Liver (tissue), 9 donors: ENCODE data around the gene KRT76. TPM values are rescaled to one million over a fixed set of nuclear protein-coding genes. Genes with fewer than 3 reads are reported as not detected.

Experiments used
- DNase-seq: peaks from one replicate; pipeline ENCODE4 v3.0.0-alpha.2; 2017; ENCODE audit warnings: low spot score
- H3K27ac ChIP-seq, 2 donors: one replicate each; pipeline ENCODE4 v1.7.0; 2013; ENCODE audit warnings: inconsistent platforms in 2 of 2, low read length in 2 of 2, control low read depth in 1 of 2, low read depth in 1 of 2, mild to moderate bottlenecking in 1 of 2
- H3K27me3 ChIP-seq, 4 donors: one replicate each; pipeline versions ENCODE4 v1.6.1 to v1.7.0; 2013; ENCODE audit warnings: low read length in 3 of 4, inconsistent platforms in 1 of 4, mild to moderate bottlenecking in 1 of 4, moderate library complexity in 1 of 4; ENCODE audit not compliant: control insufficient read depth in 4 of 4, insufficient read depth in 4 of 4
- H3K36me3 ChIP-seq, 4 donors: one replicate each; pipeline versions ENCODE4 v1.6.1 to v1.7.0; 2013; ENCODE audit warnings: low read length in 3 of 4, mild to moderate bottlenecking in 3 of 4, low read depth in 1 of 4, moderate library complexity in 1 of 4; ENCODE audit not compliant: control insufficient read depth in 4 of 4, insufficient read depth in 3 of 4
- H3K4me1 ChIP-seq, 4 donors: one replicate each; pipeline versions ENCODE4 v1.6.1 to v1.7.0; 2013; ENCODE audit warnings: low read length in 3 of 4, mild to moderate bottlenecking in 3 of 4, moderate library complexity in 1 of 4; ENCODE audit not compliant: control insufficient read depth in 4 of 4, insufficient read depth in 4 of 4
- H3K4me3 ChIP-seq, 3 donors: one replicate each; pipeline versions ENCODE4 v1.6.1 to v1.7.0; 2013; ENCODE audit warnings: low read length in 3 of 3, control low read depth in 1 of 3, low read depth in 1 of 3, mild to moderate bottlenecking in 1 of 3
- H3K9ac ChIP-seq, 2 donors: one replicate each; pipeline ENCODE4 v1.7.0; 2013; ENCODE audit warnings: low read length in 2 of 2, mild to moderate bottlenecking in 2 of 2, moderate library complexity in 2 of 2, control low read depth in 1 of 2, low read depth in 1 of 2
- H3K9me3 ChIP-seq, 4 donors: one replicate each; pipeline versions ENCODE4 v1.6.1 to v1.7.0; 2013; ENCODE audit warnings: low read length in 3 of 4; ENCODE audit not compliant: control insufficient read depth in 4 of 4
- ATF3 ChIP-seq: IDR thresholded peaks from 2 replicates; pipeline ENCODE4 v1.6.1; 2016; ENCODE audit warnings: antibody characterized with exemption
- CTCF ChIP-seq: fragments of 150-350 bp; IDR thresholded peaks from 2 replicates; pipeline ENCODE4 v1.5.1; 2017; ENCODE audit warnings: improper control_type of control experiment, low read depth, low read length; ENCODE audit not compliant: missing input control
- EGR1 ChIP-seq, 2 donors: IDR thresholded peaks; 2 replicates each; pipeline ENCODE4 v1.6.1; 2016 to 2018; ENCODE audit warnings: antibody characterized with exemption in 2 of 2, low read depth in 2 of 2
- FOXA2 ChIP-seq: IDR thresholded peaks from 2 replicates; pipeline ENCODE4 v1.6.1; 2016; ENCODE audit warnings: antibody characterized with exemption
- GABPA ChIP-seq, 2 donors: IDR thresholded peaks in 1 of 2; conservative IDR thresholded peaks in 1 of 2; 2 replicates each; pipeline ENCODE4 v1.6.1; 2016; ENCODE audit warnings: antibody characterized with exemption in 2 of 2, mild to moderate bottlenecking in 1 of 2, moderate library complexity in 1 of 2
- HNF4G ChIP-seq: IDR thresholded peaks from 2 replicates; pipeline ENCODE4 v1.6.1; 2016; ENCODE audit warnings: antibody characterized with exemption
- MAX ChIP-seq: IDR thresholded peaks from 2 replicates; pipeline ENCODE4 v1.6.1; 2016; ENCODE audit warnings: antibody characterized with exemption
- NR2F2 ChIP-seq: IDR thresholded peaks from 2 replicates; pipeline ENCODE4 v1.6.1; 2016; ENCODE audit warnings: antibody characterized with exemption
- RAD21 ChIP-seq, 2 donors: IDR thresholded peaks; 2 replicates each; pipeline ENCODE4 v1.6.1; 2016; ENCODE audit warnings: antibody characterized with exemption in 2 of 2, mild to moderate bottlenecking in 2 of 2
- REST ChIP-seq: IDR thresholded peaks from 2 replicates; pipeline ENCODE4 v1.6.1; 2016; ENCODE audit warnings: antibody characterized with exemption, mild to moderate bottlenecking
- SP1 ChIP-seq: IDR thresholded peaks from 2 replicates; pipeline ENCODE4 v1.6.1; 2018; ENCODE audit warnings: antibody characterized with exemption, mild to moderate bottlenecking
- YY1 ChIP-seq: IDR thresholded peaks from 2 replicates; pipeline ENCODE4 v1.6.1; 2016; ENCODE audit warnings: antibody characterized with exemption, mild to moderate bottlenecking
- ZBTB33 ChIP-seq: IDR thresholded peaks from 2 replicates; pipeline ENCODE4 v1.6.1; 2016; ENCODE audit warnings: antibody characterized with exemption
- WGBS: extraction: QIAGEN DNeasy Blood & Tissue Kit; methylation state at CpG from one replicate; pipeline ENCODE4 v1.1.7; 2013; 5-methylcytosine and 5-hydroxymethylcytosine counted together
- polyA plus RNA-seq, 2 donors: library from polyadenylated mRNA; stranded (reverse) in 1 of 2; unstranded in 1 of 2; fragments of 200-250 nt in 1 of 2; fragments of >200 nt in 1 of 2; fragmentation: Nextera tagmentation in 1 of 2; extraction: Ambion mirVana in 1 of 2; gene quantifications; one replicate each; pipeline versions ENCODE4 v1.2.1 to v1.2.3, GENCODE V29; 2013 to 2015
- total RNA-seq, 2 donors: library from RNA; depleted of rRNA; stranded (reverse); fragments of >200 nt; gene quantifications; one replicate each; pipeline ENCODE4 v1.2.3, GENCODE V29; 2014
- donor health status: healthy.
- donor health status: healthy.
- donor health status: healthy.
- donor health status: healthy.
- donor health status: healthy.

KRT76 gene
- total and polyA plus RNA-seq, 4 donors, result not detected

- H3K36me3 ChIP-seq, result no peaks in the 10 kb centered on the region
- no peaks in the 10 kb centered on the region for H3K9me3 ChIP-seq
- no peak overlapping the region for H3K9ac ChIP-seq
- no peak overlapping the region for H3K27ac ChIP-seq
- no peaks in the 10 kb centered on the region for H3K27me3 ChIP-seq
- WGBS, result 64% methylated on average over 3 of the region's 3 CpGs
- no peak overlapping the region for H3K4me3 ChIP-seq
- no peaks in the 10 kb centered on the region for H3K4me1 ChIP-seq
- no peak for DNase-seq
- TF ChIP-seq REST, result no peak
- no peak for TF ChIP-seq ZBTB33
- no peak for TF ChIP-seq RAD21 (IDR thresholded peaks at IDR 0.05)
- TF ChIP-seq HNF4G, result no peak
- no peak for TF ChIP-seq YY1
- no peak for TF ChIP-seq CTCF
- TF ChIP-seq FOXA2, result no peak
- TF ChIP-seq NR2F2, result no peak
- no peak for TF ChIP-seq SP1
- TF ChIP-seq EGR1 (IDR thresholded peaks at IDR 0.05; ENCODE audit: low read depth in 2 of 2), result no peak
- TF ChIP-seq GABPA (IDR thresholded peaks at IDR 0.05 in 1 of 2, conservative IDR thresholded peaks at IDR 0.05 in 1 of 2), result no peak
- TF ChIP-seq MAX, result no peak
Observed at GRCh38 chr12:52801773-52802172, 24.6 kb upstream of the KRT76 start.

- no peaks in the 10 kb centered on the region for H3K36me3 ChIP-seq
- no peak for DNase-seq
- no peak for TF ChIP-seq GABPA (IDR thresholded peaks at IDR 0.05 in 1 of 2, conservative IDR thresholded peaks at IDR 0.05 in 1 of 2)
- TF ChIP-seq ATF3, result no peak
- TF ChIP-seq SP1, result no peak
- no peak for TF ChIP-seq YY1
- no peak for TF ChIP-seq HNF4G
- TF ChIP-seq MAX, result no peak
- H3K27ac ChIP-seq, result no peak overlapping the region
- no peaks in the 10 kb centered on the region for H3K9me3 ChIP-seq
- H3K27me3 ChIP-seq, result no peaks in the 10 kb centered on the region
- WGBS, result 80% methylated on average over 1 of the region's 1 CpG
- no peaks in the 10 kb centered on the region for H3K4me1 ChIP-seq
- H3K9ac ChIP-seq, result no peak overlapping the region
- no peak overlapping the region for H3K4me3 ChIP-seq
Observed at GRCh38 chr12:52800259-52800917, 23.2 kb upstream of the KRT76 start.
